Heart right ventricle (tissue), 16 donors: ENCODE data around the gene CHD9. TPM values are rescaled to one million over a fixed set of nuclear protein-coding genes. Genes with fewer than 3 reads are reported as not detected.
"Not testable (repeated sequence)": the region's sequence is repeated elsewhere in the genome, so short reads cannot be mapped to it uniquely, and the experiment has no call there.

Source experiments
- ATAC-seq, 8 donors: fragments of 200-7000 bp; cut with Tn5 transposase; one replicate each; pipeline ENCODE4 v1.9.1; 2020; ENCODE audit warnings: mild to moderate bottlenecking in 8 of 8, moderate library complexity in 8 of 8, moderate number of reproducible peaks in 1 of 8
- DNase-seq, 2 donors: peaks; one replicate each; pipeline ENCODE4 v3.0.0-alpha.2; 2020
- H3K27ac ChIP-seq, 10 donors: fragments of 200-600 bp; sonication (generic) in 2 of 10; one replicate each; pipeline versions ENCODE4 v1.5.0 to v1.8.0; 2020 to 2022; ENCODE audit warnings: mild to moderate bottlenecking in 3 of 10
- H3K27me3 ChIP-seq, 7 donors: fragments of 200-600 bp; one replicate each; pipeline ENCODE4 v1.8.0; 2021 to 2022; ENCODE audit warnings: mild to moderate bottlenecking in 2 of 7
- H3K36me3 ChIP-seq, 9 donors: fragments of 200-600 bp; sonication (generic) in 1 of 9; one replicate each; pipeline versions ENCODE4 v1.5.0 to v1.8.0; 2020 to 2022; ENCODE audit warnings: mild to moderate bottlenecking in 2 of 9
- H3K4me1 ChIP-seq, 9 donors: fragments of 200-600 bp; sonication (generic) in 1 of 9; one replicate each; pipeline versions ENCODE4 v1.5.0 to v1.8.0; 2020 to 2022; ENCODE audit warnings: mild to moderate bottlenecking in 4 of 9
- H3K4me3 ChIP-seq, 10 donors: fragments of 200-600 bp; sonication (generic) in 2 of 10; one replicate each; pipeline versions ENCODE4 v1.5.0 to v1.8.0; 2020 to 2022; ENCODE audit warnings: mild to moderate bottlenecking in 7 of 10, moderate library complexity in 2 of 10
- H3K9me3 ChIP-seq, 11 donors: fragments of 200-600 bp in 10 of 11; sonication (generic) in 2 of 11; one replicate each; pipeline versions ENCODE4 v1.5.0 to v1.8.0; 2013 to 2022; ENCODE audit warnings: mild to moderate bottlenecking in 2 of 11, control low read depth in 1 of 11, moderate library complexity in 1 of 11
- CTCF ChIP-seq, 9 donors: fragments of 200-600 bp; sonication (generic) in 2 of 9; IDR thresholded peaks; one replicate each; pipeline versions ENCODE4 v1.5.0 to v1.8.0; 2021 to 2022; ENCODE audit warnings: antibody characterized with exemption in 9 of 9, mild to moderate bottlenecking in 5 of 9, moderate library complexity in 1 of 9
- WGBS, 2 donors: extraction: QIAGEN DNeasy Blood & Tissue Kit; methylation state at CpG; one replicate each; pipeline ENCODE4 v1.1.7; 2013; ENCODE audit warnings: inconsistent platforms in 1 of 2; 5-methylcytosine and 5-hydroxymethylcytosine counted together
- intact Hi-C, 10 donors: fragments of 100-400 bp; cut with DNase I; formaldehyde crosslinking; loops; one replicate each; pipeline versions ENCODE4 v1.11.1 to v1.14.2; 2022
- polyA plus RNA-seq, 2 donors: library from polyadenylated mRNA; stranded (reverse); fragments of 200-250 nt; gene quantifications; one replicate each; pipeline ENCODE4 v1.2.3, GENCODE V29; 2013
- total RNA-seq, 10 donors: library from RNA; stranded (reverse); fragmentation: NEBNext Ultra II Directional in 3 of 10; extraction: Animal tissue kit (Norgen Biotek cat#: 25700) in 3 of 10; gene quantifications; one replicate each; pipeline versions ENCODE4 v1.2.1 to v1.2.4, GENCODE V29; 2021 to 2023
- donor health status: Arrhythmogenic right ventricular cardiomyopathy.
- donor health status: ischemic (EF 13 %, LVEDD 7.1; RV severe dilation, severe dysfunction).
- donor health status: healthy with polysubstance abuse.
- donor health status: DM: no; HTN: yes; CAD: no.
- donor health status: DM: no; HTN: no; CAD: no.
- donor health status: ischemic (EF 25% LVEDD 6.9; RV normal size, moderate dysfunction).
- donor health status: ischemic (EF 25% LVEDD 5.7; RV mildly dilated, moderate dysfunction).
- donor health status: healthy.
- donor health status: DM: yes; HTN: yes; CAD: no.
- donor health status: Ischemic cardiomyopathy.
- donor health status: ischemic (EF 35%, LVEDD 5.7; RV mildly dilated, moderate dysfunction).
- donor health status: nonischemic (EF 11% LVEDD 7.7; RV severe dilation, severe dysfunction).
- donor health status: DM: yes; HTN: yes; CAD: no.
- donor health status: PGD.
- donor health status: ischemic (EF 29% LVEDD 5.4; RV normal size, mild dysfunction).
- donor health status: nonischemic (EF 23%, LVEDD 6.1; RV moderate dilation, normal function).

The CHD9 gene
- total and polyA plus RNA-seq, 12 donors, result 7.0 to 58.4 (median 44.6) TPM

- intact Hi-C loops, result no loop called here
- ATAC-seq, result peak in 2 of 8 donors; percentile 18 to 23
Observed at GRCh38 chr16:53043986-53044601, 10.7 kb upstream of the CHD9 start.

GRCh38 chr16:53045341-53046220 lies 9.2 kb upstream of the CHD9 start:
- no peak for TF ChIP-seq CTCF (IDR thresholded peaks at IDR 0.05)
- no peak for DNase-seq
- ATAC-seq, result no peak
- H3K27ac ChIP-seq, result no peak overlapping the region
- intact Hi-C loops, result no loop called here
- peaks cover 4 to 41% (median 23%) of the 10 kb centered on the region in 9 donors for H3K4me1 ChIP-seq
- no peaks in the 10 kb centered on the region for H3K36me3 ChIP-seq
- peaks cover 0 to 24% (median 5%) of the 10 kb centered on the region in 7 donors for H3K27me3 ChIP-seq
- WGBS, 2 donors, result 70 to 80% methylated on average over 6 of the region's 6 CpGs
- no peak overlapping the region for H3K4me3 ChIP-seq
- H3K9me3 ChIP-seq, result no peaks in the 10 kb centered on the region

More at GRCh38 chr16:53043986-53044601, 10.7 kb upstream of the CHD9 start:
- Histone ChIP-seq H3K36me3 (no peaks in the 10 kb centered on the region), H3K4me1 (peaks cover 4 to 42% (median 23%) of the 10 kb centered on the region in 9 donors), H3K9me3 (no peaks in the 10 kb centered on the region), H3K4me3 (peak overlapping the region in 8 of 10 donors; percentile 8 to 46 (median 40)), H3K27ac (peak overlapping the region; percentile 43 to 85 (median 68)), H3K27me3 (peaks cover 0 to 24% (median 5%) of the 10 kb centered on the region in 7 donors)
- 23 to 42% methylated on average over 11 of the region's 11 CpGs for WGBS, 2 donors
- TF ChIP-seq CTCF (IDR thresholded peaks at IDR 0.05), result no peak
- peak in 1 of 2 donors; percentile 19 for DNase-seq

- H3K4me1 ChIP-seq, result peaks cover 0 to 26% (median 14%) of the 10 kb centered on the region in 9 donors
- H3K27me3 ChIP-seq, result peaks cover 0 to 24% (median 5%) of the 10 kb centered on the region in 7 donors
- intact Hi-C loops, H3K9me3 ChIP-seq, H3K27ac ChIP-seq, DNase-seq, H3K36me3 ChIP-seq, ATAC-seq, H3K4me3 ChIP-seq: not testable (repeated sequence)
- WGBS, 2 donors, result 93 to 98% methylated on average over 5 of the region's 5 CpGs
Observed at GRCh38 chr16:53047515-53047914, 7.3 kb upstream of the CHD9 start.

GRCh38 chr16:53048139-53048915 lies 6.5 kb upstream of the CHD9 start:
- no peak for DNase-seq
- no peak for TF ChIP-seq CTCF (IDR thresholded peaks at IDR 0.05)
- Histone ChIP-seq H3K4me1 (peaks cover 0 to 21% (median 6%) of the 10 kb centered on the region in 9 donors), H3K27me3 (peaks cover 0 to 24% (median 5%) of the 10 kb centered on the region in 7 donors), H3K9me3 (no peaks in the 10 kb centered on the region), H3K27ac (no peak overlapping the region), H3K36me3 (no peaks in the 10 kb centered on the region), H3K4me3 (no peak overlapping the region)
- 98 to 99% methylated on average over 4 of the region's 4 CpGs for WGBS, 2 donors
- ATAC-seq, result no peak
- intact Hi-C loops, result no loop called here

GRCh38 chr16:53051255-53051654 lies 3.5 kb upstream of the CHD9 start:
- ATAC-seq, H3K36me3 ChIP-seq, H3K27ac ChIP-seq, DNase-seq, H3K4me3 ChIP-seq, H3K9me3 ChIP-seq, H3K27me3 ChIP-seq: not testable (repeated sequence)
- H3K4me1 ChIP-seq, result peaks cover 0 to 29% (median 13%) of the 10 kb centered on the region in 9 donors
- WGBS, 2 donors, result 92 to 95% methylated on average over 2 to 4 of the region's 4 CpGs
- intact Hi-C loops, result loop anchor here in 5 of 10 donors (5.0 to 10.0 kb wide), 5 partner anchors 74 to 234 kb away; no protein-coding TSS in a partner anchor
